SK-N-SH (cell line): ENCODE results near the gene PNMA6E. TPM values are rescaled to one million over a fixed set of nuclear protein-coding genes. Genes with fewer than 3 reads are reported as not detected.
A peak's percentile ranks its signal among the peaks of the same experiment; 100 is the strongest.

Experiments used
- CTCF ChIA-PET: fragments of 300-600, 350-600 bp; formaldehyde crosslinking; extraction: SDS; loops from one replicate; lab custom pipeline; 2021; lab: Yijun Ruan, JAX
- POLR2A ChIA-PET: fragments of 350-600 bp; sonication (Branson Sonifier 250); formaldehyde crosslinking; extraction: SDS; loops from one replicate; lab custom pipeline; 2020; ENCODE audit warnings: antibody characterized with exemption, inconsistent platforms; lab: Yijun Ruan, JAX
- DNase-seq: peaks from one replicate; pipeline ENCODE4 v3.0.0; 2012
- H2AFZ ChIP-seq: fragments of 200-600 bp; sonication (generic); 2 replicates; pipeline ENCODE4 v1.8.1; 2016; ENCODE audit warnings: antibody characterized with exemption, mild to moderate bottlenecking, low read depth
- H3F3A ChIP-seq: fragments of 200-600 bp; sonication (generic); replicated peaks from 2 replicates; pipeline ENCODE3; 2016; ENCODE audit warnings: antibody characterized with exemption, mild to moderate bottlenecking; ENCODE audit not compliant: insufficient read depth
- H3K27ac ChIP-seq, 2 experiments: fragments of 200-500 bp in 1 of 2; fragments of 200-600 bp in 1 of 2; sonication (Bioruptor generic) in 1 of 2; sonication (generic), shearing (Covaris generic) in 1 of 2; 2 replicates each; pipeline versions ENCODE4 v1.5.1 to v1.6.1; 2014 to 2016; ENCODE audit warnings: low read depth in 2 of 2, inconsistent platforms in 1 of 2, low read length in 1 of 2, mild to moderate bottlenecking in 1 of 2, mixed read lengths in 1 of 2
- H3K27me3 ChIP-seq: fragments of 200-600 bp; sonication (generic), shearing (Covaris generic); 2 replicates; pipeline ENCODE4 v1.6.1; 2016; ENCODE audit warnings: mixed run types; ENCODE audit not compliant: insufficient read depth
- H3K36me3 ChIP-seq, 2 experiments: fragments of 200-500 bp in 1 of 2; fragments of 200-600 bp in 1 of 2; sonication (Bioruptor generic) in 1 of 2; sonication (generic) in 1 of 2; replicated peaks in 1 of 2; 2 replicates each; pipeline versions ENCODE3 to v1.5.1; 2014 to 2016; ENCODE audit warnings: low read length in 1 of 2, mild to moderate bottlenecking in 1 of 2; ENCODE audit not compliant: insufficient read depth in 2 of 2, control insufficient read depth in 1 of 2
- H3K4me1 ChIP-seq, 2 experiments: fragments of 200-500 bp in 1 of 2; fragments of 200-600 bp in 1 of 2; sonication (Bioruptor generic) in 1 of 2; sonication (generic), shearing (Covaris generic) in 1 of 2; 2 replicates each; pipeline versions ENCODE4 v1.5.1 to v1.6.1; 2014 to 2016; ENCODE audit warnings: low read depth in 1 of 2, low read length in 1 of 2, mixed run types in 1 of 2; ENCODE audit not compliant: insufficient read depth in 2 of 2, control insufficient read depth in 1 of 2
- H3K4me2 ChIP-seq: fragments of 200-600 bp; sonication (generic), shearing (Covaris generic); 2 replicates; pipeline ENCODE4 v1.6.1; 2017; ENCODE audit warnings: mixed run types
- H3K4me3 ChIP-seq, 2 experiments: fragments of 200-500 bp in 1 of 2; fragments of 200-600 bp in 1 of 2; sonication (Bioruptor generic) in 1 of 2; sonication (generic), shearing (Covaris generic) in 1 of 2; 2 replicates each; pipeline versions ENCODE4 v1.5.1 to v1.8.1; 2014 to 2016; ENCODE audit warnings: low read depth in 2 of 2, inconsistent platforms in 1 of 2, low read length in 1 of 2, mild to moderate bottlenecking in 1 of 2, mixed read lengths in 1 of 2, moderate library complexity in 1 of 2
- H3K79me2 ChIP-seq: fragments of 200-600 bp; sonication (generic); 2 replicates; pipeline ENCODE4 v1.8.1; 2017; ENCODE audit warnings: mild to moderate bottlenecking; ENCODE audit not compliant: insufficient read depth
- H3K9ac ChIP-seq: fragments of 200-600 bp; sonication (generic); 2 replicates; pipeline ENCODE4 v1.6.1; 2017; ENCODE audit warnings: mixed run types
- H3K9me2 ChIP-seq: fragments of 200-600 bp; sonication (generic); 2 replicates; pipeline ENCODE4 v1.6.1; 2017; ENCODE audit warnings: mixed run types
- H3K9me3 ChIP-seq: fragments of 200-600 bp; sonication (generic); 2 replicates; pipeline ENCODE4 v1.6.1; 2017; ENCODE audit warnings: mixed run types, mild to moderate bottlenecking, moderate library complexity
- H4K20me1 ChIP-seq: fragments of 200-600 bp; sonication (generic); 2 replicates; pipeline ENCODE4 v1.6.1; 2017; ENCODE audit warnings: mild to moderate bottlenecking, mixed run types; ENCODE audit not compliant: insufficient read depth
- CHD2 ChIP-seq: fragments of 150-350 bp; IDR thresholded peaks from 2 replicates; pipeline ENCODE4 v1.6.1; 2018; ENCODE audit warnings: low read length; ENCODE audit not compliant: partially characterized antibody
- CTCF ChIP-seq: fragments of 200-600 bp; sonication (generic); IDR thresholded peaks from 2 replicates; pipeline ENCODE4 v1.6.1; 2017; ENCODE audit warnings: antibody characterized with exemption, mild to moderate bottlenecking, moderate library complexity
- ELF1 ChIP-seq: IDR thresholded peaks from 2 replicates; pipeline ENCODE4 v1.4.0; 2012
- EP300 ChIP-seq, 2 experiments: IDR thresholded peaks; 2 replicates each; pipeline versions ENCODE4 v1.4.0 to v1.6.1; 2012; ENCODE audit warnings: borderline replicate concordance in 1 of 2, low read depth in 1 of 2, low read length in 1 of 2
- FOXJ3 ChIP-seq: sonication (generic); formaldehyde crosslinking; IDR thresholded peaks from 2 replicates; pipeline ENCODE4 v1.5.1; 2020; ENCODE audit warnings: mild to moderate bottlenecking, missing genetic modification reagents
- FOXM1 ChIP-seq: IDR thresholded peaks from 2 replicates; pipeline ENCODE4 v1.4.0; 2012; ENCODE audit warnings: low read depth, mild to moderate bottlenecking
- GABPA ChIP-seq: IDR thresholded peaks from 2 replicates; pipeline ENCODE4 v1.4.0; 2012; ENCODE audit warnings: low read depth, mild to moderate bottlenecking
- NFIC ChIP-seq: IDR thresholded peaks from 2 replicates; pipeline ENCODE4 v1.4.0; 2012; ENCODE audit warnings: borderline replicate concordance
- NRF1 ChIP-seq: IDR thresholded peaks from 2 replicates; pipeline ENCODE4 v1.6.1; 2012; ENCODE audit warnings: low read depth, mild to moderate bottlenecking, low read length
- POLR2AphosphoS5 ChIP-seq: IDR thresholded peaks from 2 replicates; pipeline ENCODE4 v1.6.1; 2012; ENCODE audit warnings: low read depth, low read length
- RAD21 ChIP-seq: IDR thresholded peaks from 2 replicates; pipeline ENCODE4 v1.6.1; 2012; ENCODE audit warnings: mild to moderate bottlenecking, low read length
- RCOR1 ChIP-seq: fragments of 150-350 bp; IDR thresholded peaks from 2 replicates; pipeline ENCODE4 v1.6.1; 2017; ENCODE audit warnings: antibody characterized with exemption, low read length
- RFX5 ChIP-seq: IDR thresholded peaks from 2 replicates; pipeline ENCODE4 v1.6.1; 2012; ENCODE audit warnings: mild to moderate bottlenecking, improper control_type of control experiment, low read length
- RXRA ChIP-seq: IDR thresholded peaks from 2 replicates; pipeline ENCODE4 v1.4.0; 2012; ENCODE audit warnings: low read depth, mild to moderate bottlenecking, borderline replicate concordance
- SIN3A ChIP-seq: IDR thresholded peaks from 2 replicates; pipeline ENCODE4 v1.6.1; 2012; ENCODE audit warnings: low read depth, mild to moderate bottlenecking, low read length, moderate library complexity, borderline replicate concordance
- SMC3 ChIP-seq: IDR thresholded peaks from 2 replicates; pipeline ENCODE4 v1.6.1; 2012; ENCODE audit warnings: low read depth, low read length, improper control_type of control experiment
- TAF1 ChIP-seq: IDR thresholded peaks from 2 replicates; pipeline ENCODE4 v1.6.1; 2012; ENCODE audit warnings: low read depth, mild to moderate bottlenecking, low read length, moderate library complexity, borderline replicate concordance
- TEAD4 ChIP-seq: IDR thresholded peaks from 2 replicates; pipeline ENCODE4 v1.4.0; 2012; ENCODE audit warnings: mild to moderate bottlenecking, borderline replicate concordance; ENCODE audit not compliant: insufficient read depth
- YY1 ChIP-seq: IDR thresholded peaks from 2 replicates; pipeline ENCODE4 v1.4.0; 2012; ENCODE audit warnings: low read depth, mild to moderate bottlenecking
- WGBS: methylation state at CpG from one replicate; pipeline ENCODE4 v1.1.6; 2017; ENCODE audit warnings: low lambda C conversion rate; 5-methylcytosine and 5-hydroxymethylcytosine counted together
- polyA plus RNA-seq, 3 experiments: library from polyadenylated mRNA; depleted of rRNA; stranded (reverse); fragments of >200 nt; gene quantifications; 2 replicates each; pipeline ENCODE4 v1.2.3, GENCODE V29; 2012
- TF ChIP-seq, protein P1 (sequence below): IDR thresholded peaks from 2 replicates; pipeline ENCODE4; 2012
- TF ChIP-seq, protein P2 (sequence below): IDR thresholded peaks from 2 replicates; pipeline ENCODE4 v1.4.0; 2012; ENCODE audit warnings: low read depth, borderline replicate concordance

PNMA6E gene
- polyA plus RNA-seq, 1 of the 3 experiments (the other 2 are of a cell fraction), result not detected

DNA sequence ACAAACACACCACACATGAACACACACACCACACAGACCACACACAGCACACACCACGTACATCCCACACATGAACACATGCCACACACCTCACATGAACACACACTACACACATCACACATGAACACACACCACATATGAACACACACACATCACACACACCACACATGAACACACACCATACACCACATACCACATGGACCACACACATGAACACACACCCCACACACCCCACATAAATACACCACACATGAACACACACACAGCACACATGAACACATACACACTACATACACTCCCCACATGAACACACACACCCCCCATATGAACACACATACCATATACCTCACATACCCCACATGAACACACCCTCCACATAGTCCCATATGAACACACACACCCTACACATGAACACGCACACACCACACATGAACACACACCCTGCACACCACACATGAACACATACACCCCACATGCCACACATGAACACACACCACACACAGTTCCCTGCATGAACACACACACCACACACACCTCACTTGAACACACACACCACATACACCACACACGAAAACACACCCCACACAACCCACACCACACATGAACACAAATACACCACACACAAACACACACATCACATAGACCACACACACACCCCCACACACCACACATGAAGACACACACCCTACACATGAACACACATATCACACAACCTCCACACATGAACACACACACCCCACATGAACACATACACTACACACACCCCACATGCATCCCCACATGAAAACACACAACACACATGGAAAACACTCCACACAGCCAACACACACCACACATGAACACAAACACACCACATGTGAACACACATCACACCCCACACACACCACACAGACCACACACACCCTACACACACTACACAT is 18.3 kb downstream of the PNMA6E start:
- H3K79me2 ChIP-seq, result no peaks in the 10 kb centered on the region
- WGBS, result 33% methylated on average over 3 of the region's 3 CpGs
- no peak overlapping the region for H3K27ac ChIP-seq
- CTCF ChIA-PET, result interaction anchor here (0.6 to 3.2 kb wide), 6 partner anchors 24 to 350 kb away, joined by 3 to 17 read pairs (median 3); no protein-coding TSS in a partner anchor
- H3K9ac ChIP-seq, result no peak overlapping the region
- peaks cover 21% of the 10 kb centered on the region; the same call in 1 of the 2 replicates for H3K27me3 ChIP-seq
- POLR2A ChIA-PET, result no interaction called here
- H4K20me1 ChIP-seq, result no peaks in the 10 kb centered on the region
- no peak overlapping the region for H2AFZ ChIP-seq
- H3K4me2 ChIP-seq, result peak overlapping the region; percentile 55; the same call in 1 of the 2 replicates
- H3K9me2 ChIP-seq, result no peaks in the 10 kb centered on the region
- H3K9me3 ChIP-seq, result no peaks in the 10 kb centered on the region
- TF ChIP-seq CHD2, result no peak
- no peak for TF ChIP-seq RXRA
- no peak for TF ChIP-seq RFX5
- TF ChIP-seq SIN3A, result no peak
- TF ChIP-seq RCOR1, result no peak
- TF ChIP-seq, protein P1, sequence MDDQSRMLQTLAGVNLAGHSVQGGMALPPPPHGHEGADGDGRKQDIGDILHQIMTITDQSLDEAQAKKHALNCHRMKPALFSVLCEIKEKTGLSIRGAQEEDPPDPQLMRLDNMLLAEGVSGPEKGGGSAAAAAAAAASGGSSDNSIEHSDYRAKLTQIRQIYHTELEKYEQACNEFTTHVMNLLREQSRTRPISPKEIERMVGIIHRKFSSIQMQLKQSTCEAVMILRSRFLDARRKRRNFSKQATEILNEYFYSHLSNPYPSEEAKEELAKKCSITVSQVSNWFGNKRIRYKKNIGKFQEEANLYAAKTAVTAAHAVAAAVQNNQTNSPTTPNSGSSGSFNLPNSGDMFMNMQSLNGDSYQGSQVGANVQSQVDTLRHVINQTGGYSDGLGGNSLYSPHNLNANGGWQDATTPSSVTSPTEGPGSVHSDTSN, result no peak
- TF ChIP-seq ELF1, result no peak
- no peak for TF ChIP-seq YY1
- TF ChIP-seq FOXM1, result no peak
- no peak for TF ChIP-seq TAF1
- TF ChIP-seq GABPA, result no peak
- no peak for TF ChIP-seq FOXJ3 (CRISPR knock-in tag)
- no peaks in the 10 kb centered on the region for H3K36me3 ChIP-seq
- no peak overlapping the region for H3K4me3 ChIP-seq
- H3K4me1 ChIP-seq, result peaks cover 0 to 3% of the 10 kb centered on the region in 2 experiments; a peak in 1 of 4 replicates
- no peak for DNase-seq
- peaks cover 3% of the 10 kb centered on the region for H3F3A ChIP-seq

DNA sequence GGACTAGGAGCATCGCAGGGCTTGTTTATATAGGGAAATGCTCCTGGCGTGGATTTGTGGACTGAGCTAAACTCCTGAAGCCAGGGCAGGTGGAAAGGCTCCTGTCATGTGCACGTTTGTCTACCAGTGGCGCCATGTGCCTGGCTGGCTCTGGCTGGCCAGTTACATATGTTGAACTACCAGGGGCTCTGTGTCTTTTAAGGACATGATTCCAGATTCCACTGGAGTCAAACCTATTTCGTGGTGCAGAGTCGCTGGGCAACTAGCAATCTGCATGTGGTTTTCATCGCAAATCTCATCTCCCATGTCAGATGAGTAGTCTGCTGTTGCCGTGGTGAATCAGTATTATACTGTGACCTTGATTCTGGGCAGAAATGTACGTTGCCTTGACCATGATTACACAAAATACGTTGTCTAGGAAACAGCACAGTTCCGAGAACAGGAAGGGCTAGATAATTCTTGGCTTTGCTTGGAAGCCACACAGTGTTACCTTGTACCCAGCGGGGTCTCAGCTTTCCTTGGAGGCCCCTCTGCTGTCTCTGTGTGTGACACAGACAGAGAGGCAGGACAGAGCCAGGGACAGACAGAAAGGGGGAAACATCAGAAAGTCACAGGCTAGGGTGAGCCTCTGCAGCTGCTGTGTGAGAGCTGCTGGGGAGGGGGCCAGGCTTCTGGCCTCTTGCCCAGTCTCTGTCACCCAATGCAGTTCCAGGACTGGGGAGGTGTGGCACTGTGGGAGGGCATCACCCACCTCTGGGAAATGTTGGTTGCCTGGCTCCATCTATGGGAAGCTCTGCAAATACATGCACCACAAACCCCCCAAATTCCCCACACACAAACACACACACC is 19.2 kb downstream of the PNMA6E start:
- 0 out of 2 replicates have a peak overlapping the region, but pooled peaks have one; percentile 26 for H3K9ac ChIP-seq
- no peak overlapping the region for H2AFZ ChIP-seq
- CTCF ChIA-PET, result interaction anchor here (0.6 to 3.2 kb wide), 14 partner anchors 11 to 440 kb away, joined by 3 to 17 read pairs (median 3); no protein-coding TSS in a partner anchor

More for the DNA sequence above, 19.2 kb downstream of the PNMA6E start:
- Histone ChIP-seq H3K9me2 (no peaks in the 10 kb centered on the region), H3K9me3 (no peaks in the 10 kb centered on the region), H3K79me2 (no peaks in the 10 kb centered on the region), H3K27ac (peak overlapping the region in 1 of 2 experiments; percentile 70; a peak in 1 of 4 replicates), H4K20me1 (no peaks in the 10 kb centered on the region), H3K27me3 (peaks cover 12% of the 10 kb centered on the region; the same call in 1 of the 2 replicates), H3K4me2 (peak overlapping the region; percentile 55), H3F3A (peaks cover 3% of the 10 kb centered on the region), H3K4me3 (no peak overlapping the region), H3K36me3 (no peaks in the 10 kb centered on the region), H3K4me1 (peaks cover 0 to 3% of the 10 kb centered on the region in 2 experiments; a peak in 1 of 4 replicates)
- DNase-seq, result peak; percentile 84
- POLR2A ChIA-PET, result no interaction called here
- TF ChIP-seq TEAD4, result no peak
- no peak for TF ChIP-seq NRF1
- 0 out of 4 replicates have a peak, but pooled peaks of 1 of the 2 experiments have one; percentile 13 for TF ChIP-seq EP300 (IDR thresholded peaks at IDR 0.05; ENCODE audit: borderline replicate concordance in 1 of 2, low read depth in 1 of 2, low read length in 1 of 2)
- peak; percentile 35; the same call in 1 of the 2 replicates for TF ChIP-seq SMC3
- TF ChIP-seq POLR2AphosphoS5, result no peak
- TF ChIP-seq NFIC, result no peak
- TF ChIP-seq CTCF, result peak; percentile 27; the same call in 1 of the 2 replicates
- TF ChIP-seq, protein P2, sequence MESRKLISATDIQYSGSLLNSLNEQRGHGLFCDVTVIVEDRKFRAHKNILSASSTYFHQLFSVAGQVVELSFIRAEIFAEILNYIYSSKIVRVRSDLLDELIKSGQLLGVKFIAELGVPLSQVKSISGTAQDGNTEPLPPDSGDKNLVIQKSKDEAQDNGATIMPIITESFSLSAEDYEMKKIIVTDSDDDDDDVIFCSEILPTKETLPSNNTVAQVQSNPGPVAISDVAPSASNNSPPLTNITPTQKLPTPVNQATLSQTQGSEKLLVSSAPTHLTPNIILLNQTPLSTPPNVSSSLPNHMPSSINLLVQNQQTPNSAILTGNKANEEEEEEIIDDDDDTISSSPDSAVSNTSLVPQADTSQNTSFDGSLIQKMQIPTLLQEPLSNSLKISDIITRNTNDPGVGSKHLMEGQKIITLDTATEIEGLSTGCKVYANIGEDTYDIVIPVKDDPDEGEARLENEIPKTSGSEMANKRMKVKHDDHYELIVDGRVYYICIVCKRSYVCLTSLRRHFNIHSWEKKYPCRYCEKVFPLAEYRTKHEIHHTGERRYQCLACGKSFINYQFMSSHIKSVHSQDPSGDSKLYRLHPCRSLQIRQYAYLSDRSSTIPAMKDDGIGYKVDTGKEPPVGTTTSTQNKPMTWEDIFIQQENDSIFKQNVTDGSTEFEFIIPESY, result no peak
- TF ChIP-seq RAD21, result peak; percentile 78
- 19% methylated on average over 10 of the region's 12 CpGs for WGBS
